Head of caudate nucleus (tissue), 42 donors: ENCODE results near the gene GP1BB.
"Not testable (repeated sequence)": the region's sequence is repeated elsewhere in the genome, so short reads cannot be mapped to it uniquely, and the experiment has no call there.

Source experiments
- DNase-seq, 42 donors: peaks; one replicate each; pipeline versions ENCODE4 v3.0.0 to v3.0.0-alpha.2; 2020 to 2021; ENCODE audit warnings: mixed read lengths in 7 of 42
- intact Hi-C: fragments of 100-400 bp; cut with DNase I; formaldehyde crosslinking; loops from one replicate; pipeline ENCODE4 v1.15.0; 2022

GP1BB gene

GRCh38 chr22:19691007-19691720 is 32.2 kb upstream of the GP1BB start:
- intact Hi-C loops = no loop called here

GRCh38 chr22:19691721-19692341 is 31.5 kb upstream of the GP1BB start:
- peak in 6 of 42 donors; percentile 17 to 44 (median 26) for DNase-seq
- intact Hi-C loops = no loop called here

More at GRCh38 chr22:19691007-19691720, 32.2 kb upstream of the GP1BB start:
- DNase-seq = no peak

DNA sequence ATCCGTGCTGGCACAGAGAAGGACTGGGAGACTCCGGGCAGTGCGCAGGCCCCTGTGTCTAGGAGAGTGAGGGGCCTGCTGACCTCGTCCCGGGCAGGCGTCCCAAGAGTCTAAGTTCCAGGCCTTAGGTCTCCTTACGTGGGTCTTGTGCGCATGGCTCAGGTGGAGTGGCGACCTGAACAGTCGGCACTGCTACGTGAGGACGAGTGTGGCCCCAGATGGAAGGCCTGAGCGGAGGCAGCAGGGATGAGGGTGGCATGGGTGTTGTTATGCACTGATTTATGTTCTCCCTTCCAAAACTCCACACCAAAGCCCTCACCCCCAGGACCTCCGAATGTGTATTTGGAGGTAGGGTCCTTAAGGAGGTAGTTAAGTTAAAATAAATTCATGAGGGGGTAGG is 29.8 kb upstream of the GP1BB start:
- DNase-seq = peak in 2 of 42 donors; percentile 18 to 27
- intact Hi-C loops = no loop called here

DNA sequence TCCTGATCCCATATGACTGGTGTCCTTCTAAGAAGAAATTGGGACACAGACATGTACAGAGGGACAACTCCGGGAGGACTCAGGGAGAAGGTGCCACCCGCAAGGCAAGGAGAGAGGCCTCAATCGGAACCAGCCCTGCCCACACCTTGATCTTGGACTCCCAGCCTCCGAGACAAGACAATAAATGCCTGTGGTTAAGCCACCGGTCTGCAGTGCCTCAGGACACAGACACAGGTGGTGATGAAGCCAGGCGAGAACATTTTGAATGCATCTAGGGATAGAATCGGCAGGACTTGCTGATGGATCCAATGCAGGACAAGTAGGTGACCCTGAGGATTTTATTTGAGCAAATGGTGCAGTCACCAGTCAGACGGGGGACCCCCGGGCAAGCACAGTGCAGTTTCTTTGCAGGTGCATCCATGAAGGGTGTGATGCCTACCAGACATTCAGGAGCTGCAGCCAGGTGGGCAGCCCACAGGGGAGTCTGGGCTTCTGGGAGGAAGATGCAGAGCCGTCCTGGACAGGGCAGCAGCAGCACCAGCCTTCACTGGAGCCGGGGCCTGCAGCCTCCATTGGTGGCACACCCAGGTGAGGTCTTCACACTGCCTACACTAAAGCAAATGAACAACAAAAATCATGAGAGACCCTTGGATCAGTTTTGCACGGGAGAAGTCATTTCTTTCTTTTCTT is 29.2 kb upstream of the GP1BB start:
- DNase-seq = peak in 2 of 42 donors; percentile 26 to 31
- intact Hi-C loops = no loop called here

DNA sequence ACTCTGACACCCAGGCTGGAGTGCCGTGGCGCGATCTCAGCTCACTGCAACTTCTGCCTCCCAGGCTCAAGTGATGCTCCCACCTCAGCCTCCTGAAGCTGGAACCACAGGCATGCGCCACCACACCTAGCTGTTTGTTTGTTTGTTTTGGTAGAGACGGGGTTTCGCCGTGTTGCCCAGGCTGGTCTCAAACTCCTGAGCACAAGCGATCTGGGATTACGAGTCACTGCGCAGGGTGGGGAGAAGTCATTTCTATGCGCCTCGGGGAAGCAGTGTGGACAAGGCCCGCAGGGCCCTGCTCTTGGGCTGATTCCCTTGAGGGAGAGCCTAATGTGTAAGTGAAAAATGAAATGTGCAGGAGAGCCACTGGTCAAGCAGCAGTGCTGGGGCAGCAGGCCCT is 28.6 kb upstream of the GP1BB start:
- peak in 1 of 42 donors; percentile 14 for DNase-seq
- intact Hi-C loops = no loop called here

GRCh38 chr22:19696504-19697276 is 26.6 kb upstream of the GP1BB start:
- intact Hi-C loops = no loop called here
- no peak for DNase-seq

GRCh38 chr22:19697871-19698270 is 25.5 kb upstream of the GP1BB start:
- DNase-seq = peak in 3 of 42 donors; percentile 18 to 32 (median 18)
- intact Hi-C loops = not testable (repeated sequence)

GRCh38 chr22:19700790-19701419 is 22.4 kb upstream of the GP1BB start:
- DNase-seq = peak in 4 of 42 donors; percentile 9 to 20 (median 15)
- intact Hi-C loops = no loop called here

DNA sequence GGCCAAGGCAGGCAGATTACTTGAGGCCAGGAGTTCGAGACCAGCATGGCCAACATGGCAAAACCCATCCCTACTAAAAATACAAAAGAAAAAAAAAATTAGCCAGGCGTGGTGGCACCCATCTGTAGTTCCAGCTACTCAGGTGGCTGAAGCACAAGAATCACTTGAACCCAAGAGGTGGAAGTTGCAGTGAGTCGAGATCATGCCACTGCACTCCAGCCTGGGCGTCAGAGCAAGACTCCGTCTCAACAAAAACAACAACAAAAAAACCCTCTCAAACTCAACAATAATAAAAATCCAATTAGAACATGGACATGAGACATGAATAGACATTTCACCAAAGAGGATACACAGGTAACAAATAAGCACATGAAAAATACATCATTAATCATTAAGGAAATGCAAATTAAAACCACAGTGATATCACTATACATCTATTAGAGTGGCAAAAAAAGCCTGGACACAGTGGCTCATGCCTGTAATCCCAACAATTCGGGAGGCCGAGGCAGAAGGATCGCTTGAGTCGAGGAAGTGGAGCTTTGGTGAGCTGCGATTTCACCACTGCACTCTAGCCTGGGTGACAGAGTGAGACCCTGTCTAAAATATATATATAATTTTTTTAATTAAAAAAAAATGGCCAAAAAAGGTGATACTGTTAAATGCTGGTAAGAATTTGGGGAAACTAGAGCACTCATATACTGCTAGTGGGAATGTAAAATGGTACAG is 21.8 kb upstream of the GP1BB start:
- peak in 6 of 42 donors; percentile 5 to 30 (median 16) for DNase-seq
- intact Hi-C loops = no loop called here

- DNase-seq = peak in 10 of 42 donors; percentile 0 to 30 (median 18)
- intact Hi-C loops = no loop called here
Observed at GRCh38 chr22:19703869-19704268, 19.5 kb upstream of the GP1BB start.

GRCh38 chr22:19704355-19705015 is 18.9 kb upstream of the GP1BB start:
- intact Hi-C loops = no loop called here
- DNase-seq = peak in 6 of 42 donors; percentile 1 to 37 (median 8)

- intact Hi-C loops = no loop called here
- peak in 8 of 42 donors; percentile 6 to 31 (median 12) for DNase-seq
Observed at GRCh38 chr22:19705181-19705934, 18.0 kb upstream of the GP1BB start.

DNA sequence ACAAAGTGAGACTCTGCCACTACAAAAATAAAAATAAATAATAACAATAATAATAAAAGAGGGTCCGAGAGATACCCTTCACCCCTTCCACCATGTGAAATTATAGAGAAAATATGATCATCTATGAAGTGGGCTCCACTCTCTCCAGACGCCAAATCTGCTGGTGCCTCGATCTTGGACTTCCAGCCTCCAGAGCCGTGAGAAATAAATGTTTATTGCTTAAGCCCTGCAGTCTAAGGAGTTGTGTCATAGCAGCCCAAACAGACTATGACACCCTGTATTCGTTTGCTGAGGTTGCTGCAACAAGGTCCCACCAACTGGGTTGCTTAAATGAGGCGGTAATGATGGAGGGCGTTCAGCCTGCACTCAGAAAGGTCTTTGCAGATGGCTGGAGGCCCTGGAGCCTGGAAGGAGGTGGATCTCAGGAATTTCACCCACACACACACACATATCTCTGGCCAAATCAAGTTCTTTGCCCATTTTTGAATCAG is 16.6 kb upstream of the GP1BB start:
- DNase-seq = peak in 2 of 42 donors; percentile 3 to 11
- intact Hi-C loops = no loop called here

GRCh38 chr22:19707347-19708290 is 15.7 kb upstream of the GP1BB start:
- peak in 2 of 42 donors; percentile 4 to 18 for DNase-seq
- intact Hi-C loops = no loop called here

DNA sequence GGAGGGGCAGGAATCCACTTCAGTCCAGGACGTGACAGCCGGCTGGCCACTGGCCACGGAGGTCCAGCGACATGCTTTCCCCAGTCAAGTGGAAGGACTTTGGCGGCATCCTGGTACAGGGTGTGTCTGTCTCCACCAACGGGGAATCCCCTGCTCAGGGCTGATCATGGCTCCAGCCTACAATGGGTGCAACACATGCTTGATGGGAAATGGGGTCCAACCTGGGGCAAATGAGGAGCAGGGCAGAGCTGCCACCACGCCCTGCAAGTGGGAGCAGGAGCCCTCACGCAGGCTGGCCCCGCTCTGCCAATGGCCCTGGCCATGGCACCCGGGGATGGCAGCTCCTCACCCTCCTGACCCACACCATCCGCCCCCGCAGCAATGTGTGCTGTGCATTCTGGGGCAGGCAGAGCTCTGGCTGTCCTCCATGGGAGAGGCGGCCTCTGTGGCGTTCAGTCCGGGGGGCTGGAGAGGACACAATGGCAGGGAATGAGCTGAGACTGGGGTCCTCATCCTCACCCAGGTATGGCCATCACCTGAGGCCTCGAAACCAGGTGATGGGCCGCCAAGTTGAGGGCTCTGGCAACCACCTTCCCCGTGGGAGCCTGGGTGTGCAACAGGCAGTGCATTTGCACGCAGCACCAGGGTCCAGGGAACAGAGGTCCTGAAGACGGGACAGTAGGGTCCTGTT is 14.9 kb upstream of the GP1BB start:
- DNase-seq = peak in 2 of 42 donors; percentile 5 to 23
- intact Hi-C loops = no loop called here
